HepG2 (cell line): ENCODE results near the gene SPINK4. TPM values are rescaled to one million over a fixed set of nuclear protein-coding genes. Genes with fewer than 3 reads are reported as not detected.

Experiments used
- ATAC-seq: fragments of 200-7000 bp; cut with Tn5 transposase; 3 replicates; pipeline ENCODE4 v1.9.1; 2020; ENCODE audit warnings: mild to moderate bottlenecking, moderate library complexity
- BruUV-seq: library from RNA; stranded (reverse); fragments of 400-500 nt; replicated peaks from 2 replicates; lab custom pipeline; 2021; lab: Mats Ljungman, UMichigan
- CTCF ChIA-PET: fragments of 300-600 bp; formaldehyde crosslinking; extraction: SDS; loops from one replicate; lab custom pipeline; 2021; ENCODE audit warnings: low total read pairs, inconsistent platforms, low intra/inter-chr PET ratio; lab: Yijun Ruan, JAX
- POLR2A ChIA-PET: fragments of 350-600 bp; sonication (Branson Sonifier 250); formaldehyde crosslinking; loops from one replicate; lab custom pipeline; 2020; ENCODE audit warnings: antibody characterized with exemption, inconsistent platforms; lab: Yijun Ruan, JAX
- DNase-seq: peaks from one replicate; pipeline ENCODE4 v3.0.0-alpha.2; 2015; ENCODE audit warnings: low spot score
- FAIRE-seq: peaks from 3 replicates; lab custom pipeline; 2011; peaks lifted over from hg19 to GRCh38; lab: Jason Lieb, UNC
- H2AFZ ChIP-seq: one replicate; pipeline ENCODE4 v1.6.1; 2011; ENCODE audit warnings: low read length, inconsistent platforms
- H3K27ac ChIP-seq: fragments of 300-600 bp; 3 replicates; pipeline ENCODE4 v1.8.0; 2011; ENCODE audit warnings: mixed run types, mild to moderate bottlenecking, mixed read lengths, low read length, inconsistent platforms; ENCODE audit not compliant: insufficient read depth; ENCODE audit errors: extremely low read length
- H3K27me3 ChIP-seq, 2 experiments: fragments of 200-600 bp in 1 of 2; 2 replicates in 1 of 2; 3 replicates in 1 of 2; pipeline versions ENCODE4 v1.6.0 to v1.8.0; 2011; ENCODE audit warnings: low read length in 2 of 2, mild to moderate bottlenecking in 2 of 2, moderate library complexity in 2 of 2, inconsistent platforms in 1 of 2; ENCODE audit not compliant: insufficient read depth in 2 of 2, control insufficient read depth in 1 of 2
- H3K36me3 ChIP-seq, 2 experiments: fragments of 200-600 bp in 1 of 2; replicated peaks in 1 of 2; 2 replicates in 1 of 2; 3 replicates in 1 of 2; pipeline versions ENCODE4 v1.5.1 to v1.8.0; 2011; ENCODE audit warnings: low read length in 2 of 2, inconsistent platforms in 1 of 2; ENCODE audit not compliant: insufficient read depth in 2 of 2, control insufficient read depth in 1 of 2
- H3K4me1 ChIP-seq: 2 replicates; pipeline ENCODE4 v1.5.1; 2012; ENCODE audit warnings: low read length, inconsistent platforms; ENCODE audit not compliant: insufficient read depth
- H3K4me2 ChIP-seq: 2 replicates; pipeline ENCODE4 v1.6.0; 2011; ENCODE audit warnings: low read depth, low read length, inconsistent platforms
- H3K4me3 ChIP-seq, 3 experiments: fragments of 200-600 bp in 1 of 3; sonication (generic), shearing (Covaris generic) in 1 of 3; replicated peaks in 1 of 3; 2 replicates each; pipeline ENCODE4 v1.5.1; 2011 to 2016; ENCODE audit warnings: low read length in 3 of 3, inconsistent platforms in 2 of 3, low read depth in 2 of 3, mild to moderate bottlenecking in 2 of 3, control low read depth in 1 of 3, mixed read lengths in 1 of 3; ENCODE audit not compliant: insufficient read depth in 1 of 3
- H3K79me2 ChIP-seq: one replicate; pipeline ENCODE4 v1.6.1; 2011; ENCODE audit warnings: low read length, inconsistent platforms; ENCODE audit not compliant: insufficient read depth
- H3K9ac ChIP-seq: 2 replicates; pipeline ENCODE4 v1.6.0; 2011; ENCODE audit warnings: mild to moderate bottlenecking, low read depth, low read length, inconsistent platforms; ENCODE audit not compliant: insufficient read depth
- H3K9me3 ChIP-seq: 2 replicates; pipeline ENCODE4 v1.5.1; 2012; ENCODE audit warnings: mild to moderate bottlenecking, low read length
- H4K20me1 ChIP-seq: 2 replicates; pipeline ENCODE4 v1.6.0; 2011; ENCODE audit warnings: inconsistent platforms, mild to moderate bottlenecking, low read length, moderate library complexity; ENCODE audit not compliant: insufficient read depth
- ADNP ChIP-seq: sonication (generic); formaldehyde crosslinking; IDR thresholded peaks from 2 replicates; pipeline ENCODE4 v1.4.0; 2020; ENCODE audit warnings: missing genetic modification reagents
- AKNA ChIP-seq: sonication (generic); formaldehyde crosslinking; IDR thresholded peaks from 2 replicates; pipeline ENCODE4 v1.4.0; 2020; ENCODE audit warnings: missing genetic modification reagents, borderline replicate concordance
- JUNB ChIP-seq: sonication (generic); formaldehyde crosslinking; IDR thresholded peaks from 2 replicates; pipeline ENCODE4 v1.8.0; 2022; ENCODE audit warnings: missing genetic modification reagents, mild to moderate bottlenecking, borderline replicate concordance
- ZHX1 ChIP-seq: sonication (generic); formaldehyde crosslinking; IDR thresholded peaks from 2 replicates; pipeline ENCODE4 v1.8.1; 2022; ENCODE audit warnings: low read depth, mild to moderate bottlenecking, missing genetic modification reagents
- WGBS: methylation state at CpG from one replicate; pipeline ENCODE4 v1.1.6; 2017; ENCODE audit warnings: low lambda C conversion rate; 5-methylcytosine and 5-hydroxymethylcytosine counted together
- in situ Hi-C: cut with HindIII; loops from 2 replicates; pipeline ENCODE4 v1.10.0; 2017; ENCODE audit warnings: low pct_unique_long_range_greater_than_20kb; ENCODE audit not compliant: extremely low pct_ligation_motif_present
- intact Hi-C: fragments of 100-400 bp; cut with micrococcal nuclease; formaldehyde crosslinking; loops from one replicate; pipeline ENCODE4 v1.10.0; 2022; ENCODE audit not compliant: unreplicated experiment
- polyA plus RNA-seq, 8 experiments: library from polyadenylated mRNA; depleted of rRNA in 3 of 8; stranded (reverse) in 7 of 8; unstranded in 1 of 8; fragments of >200 nt; fragmentation: Illumina TruSeq in 4 of 8; extraction: Trizol in 4 of 8; gene quantifications; 2 replicates each; pipeline versions ENCODE4 v1.2.1 to v1.2.3, GENCODE V29; 2011 to 2016; ENCODE audit warnings: low read depth in 4 of 8, missing spikeins in 1 of 8, mixed read lengths in 1 of 8; ENCODE audit not compliant: insufficient read depth in 1 of 8
- total RNA-seq, 5 experiments: library from RNA; depleted of rRNA; stranded (reverse); fragments of >200 nt; fragmentation: Illumina TruSeq; extraction: Trizol; gene quantifications; 2 replicates each; pipeline ENCODE4 v1.2.3, GENCODE V29; 2016; ENCODE audit warnings: low read depth in 1 of 5
- TF ChIP-seq, protein P1 (sequence below), 2 experiments: fragments of 450-650 bp in 1 of 2; sonication (generic) in 1 of 2; formaldehyde crosslinking; IDR thresholded peaks; 2 replicates each; pipeline versions ENCODE4 v1.5.0 to v1.8.0; 2020 to 2022; ENCODE audit warnings: mild to moderate bottlenecking in 1 of 2, missing genetic modification reagents in 1 of 2
- TF ChIP-seq, protein P2 (sequence below): sonication (generic); formaldehyde crosslinking; IDR thresholded peaks from 2 replicates; pipeline ENCODE4 v1.5.1; 2020; ENCODE audit warnings: missing genetic modification reagents, mild to moderate bottlenecking, borderline replicate concordance

Gene SPINK4
- total and polyA plus RNA-seq, 2 of the 13 experiments (the other 11 are each of a cell fraction or from before 2014, with no cell fraction given), result 0.53 to 3.4 TPM

DNA sequence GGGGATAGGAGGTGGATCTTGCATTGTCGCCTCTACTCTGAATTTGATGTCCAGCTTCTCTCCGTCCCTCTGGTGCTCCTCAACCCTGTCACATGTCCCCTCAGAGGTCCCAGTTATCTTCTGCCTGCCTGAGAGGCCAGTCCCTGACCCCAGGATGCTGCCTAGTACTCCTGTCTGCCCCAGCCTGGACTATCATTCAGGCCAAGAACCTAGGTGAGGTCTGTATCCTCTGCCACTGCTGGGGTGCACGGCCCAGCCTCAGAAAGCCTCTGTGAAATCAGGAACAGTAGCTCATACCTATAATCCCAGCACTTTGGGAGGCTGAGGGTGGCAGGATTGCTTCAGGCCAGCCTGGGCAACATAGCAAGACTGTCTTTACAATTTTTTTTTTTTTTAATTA lies 8.6 kb downstream of the SPINK4 start:
- Histone ChIP-seq H3K27ac (no peak overlapping the region), H3K4me2 (no peak overlapping the region), H4K20me1 (no peaks in the 10 kb centered on the region), H2AFZ (no peak overlapping the region), H3K36me3 (peaks cover 5 to 17% of the 10 kb centered on the region in 2 experiments; a peak in 3 of 5 replicates), H3K9ac (no peak overlapping the region), H3K4me3 (no peak overlapping the region), H3K79me2 (no peaks in the 10 kb centered on the region), H3K4me1 (peaks cover 9% of the 10 kb centered on the region), H3K9me3 (no peaks in the 10 kb centered on the region), H3K27me3 (no peaks in the 10 kb centered on the region)
- ATAC-seq (no peak), DNase-seq (no peak), FAIRE-seq (no peak)
- CTCF ChIA-PET, result no interaction called here
- in situ Hi-C loops, result no loop called here
- 95% methylated on average over 3 of the region's 3 CpGs for WGBS
- POLR2A ChIA-PET, result no interaction called here
- intact Hi-C loops, result no loop called here
- TF ChIP-seq, protein P1, sequence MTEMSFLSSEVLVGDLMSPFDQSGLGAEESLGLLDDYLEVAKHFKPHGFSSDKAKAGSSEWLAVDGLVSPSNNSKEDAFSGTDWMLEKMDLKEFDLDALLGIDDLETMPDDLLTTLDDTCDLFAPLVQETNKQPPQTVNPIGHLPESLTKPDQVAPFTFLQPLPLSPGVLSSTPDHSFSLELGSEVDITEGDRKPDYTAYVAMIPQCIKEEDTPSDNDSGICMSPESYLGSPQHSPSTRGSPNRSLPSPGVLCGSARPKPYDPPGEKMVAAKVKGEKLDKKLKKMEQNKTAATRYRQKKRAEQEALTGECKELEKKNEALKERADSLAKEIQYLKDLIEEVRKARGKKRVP (CRISPR knock-in tag; IDR thresholded peaks at IDR 0.05), result no peak
- TF ChIP-seq ZHX1 (CRISPR knock-in tag), result no peak
- TF ChIP-seq, protein P2, sequence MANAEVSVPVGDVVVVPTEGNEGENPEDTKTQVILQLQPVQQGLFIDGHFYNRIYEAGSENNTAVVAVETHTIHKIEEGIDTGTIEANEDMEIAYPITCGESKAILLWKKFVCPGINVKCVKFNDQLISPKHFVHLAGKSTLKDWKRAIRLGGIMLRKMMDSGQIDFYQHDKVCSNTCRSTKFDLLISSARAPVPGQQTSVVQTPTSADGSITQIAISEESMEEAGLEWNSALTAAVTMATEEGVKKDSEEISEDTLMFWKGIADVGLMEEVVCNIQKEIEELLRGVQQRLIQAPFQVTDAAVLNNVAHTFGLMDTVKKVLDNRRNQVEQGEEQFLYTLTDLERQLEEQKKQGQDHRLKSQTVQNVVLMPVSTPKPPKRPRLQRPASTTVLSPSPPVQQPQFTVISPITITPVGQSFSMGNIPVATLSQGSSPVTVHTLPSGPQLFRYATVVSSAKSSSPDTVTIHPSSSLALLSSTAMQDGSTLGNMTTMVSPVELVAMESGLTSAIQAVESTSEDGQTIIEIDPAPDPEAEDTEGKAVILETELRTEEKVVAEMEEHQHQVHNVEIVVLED (CRISPR knock-in tag), result no peak
- TF ChIP-seq ADNP (CRISPR knock-in tag), result no peak
- TF ChIP-seq AKNA (CRISPR knock-in tag), result no peak
- no peak for TF ChIP-seq JUNB (CRISPR knock-in tag)
- no TSS peak for BruUV-seq
